ENCODE data around the gene SMIM13.

SMIM13 gene

DNA sequence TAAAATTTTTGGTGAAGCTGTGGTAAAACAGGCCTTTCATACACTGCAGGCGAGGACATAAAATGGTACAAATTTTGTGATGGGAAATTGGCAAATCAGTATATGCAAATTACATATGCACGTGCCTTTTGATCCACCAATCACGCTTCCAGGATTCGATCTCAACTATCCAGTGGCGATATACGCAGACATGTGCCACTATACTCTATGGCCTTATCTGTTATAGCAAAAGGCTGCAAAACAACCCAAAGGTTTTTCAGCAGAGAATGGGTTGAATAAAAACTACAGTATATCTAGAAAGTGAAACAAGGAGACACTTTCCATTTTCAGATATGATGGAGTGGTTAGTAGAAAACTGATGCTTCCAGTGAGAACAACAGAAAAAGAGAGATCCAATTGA lies 59.8 kb downstream of the SMIM13 start:
- DNase-seq (ENCODE audit: low read depth in 2 of 2), result no peak

DNA sequence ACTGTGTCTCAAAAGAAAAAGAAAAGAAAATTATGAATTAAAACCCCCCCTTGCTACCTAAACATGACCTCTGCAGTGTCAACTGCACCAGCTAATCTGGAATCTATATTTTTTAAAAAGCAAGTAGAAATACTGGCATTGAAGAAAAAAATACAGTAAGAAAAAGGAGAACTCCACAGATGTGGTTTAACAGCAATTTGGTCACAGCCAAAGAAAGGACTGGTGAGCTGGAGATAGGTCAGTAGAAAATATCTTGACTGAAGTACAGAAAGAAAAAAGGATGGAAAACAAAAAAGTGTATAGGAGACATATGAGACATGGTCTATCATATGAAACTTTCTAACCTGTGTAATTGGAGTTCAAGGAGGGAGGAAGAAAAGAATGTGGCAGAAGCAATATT lies 62.0 kb downstream of the SMIM13 start:
- DNase-seq (ENCODE audit: low read depth in 2 of 2), result no peak

DNA sequence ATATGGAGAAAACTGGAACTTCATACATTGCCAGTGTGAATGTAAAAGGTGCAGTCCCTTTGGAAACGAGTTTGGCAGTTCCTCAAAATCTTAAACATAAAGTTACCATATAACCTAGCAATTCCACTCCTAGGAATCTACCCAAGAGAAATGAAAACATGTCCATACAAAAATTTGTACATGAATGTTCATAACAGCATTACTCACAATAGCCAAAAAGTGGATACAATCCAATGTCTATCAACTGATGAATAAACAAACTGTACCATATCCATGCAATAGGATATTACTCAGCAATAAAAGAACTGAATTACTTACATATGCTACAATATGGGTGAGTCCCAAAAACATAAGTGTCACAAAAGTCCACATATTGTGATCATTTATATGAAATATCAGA lies 66.6 kb downstream of the SMIM13 start:
- no peak for DNase-seq (ENCODE audit: low read depth in 2 of 2)

DNA sequence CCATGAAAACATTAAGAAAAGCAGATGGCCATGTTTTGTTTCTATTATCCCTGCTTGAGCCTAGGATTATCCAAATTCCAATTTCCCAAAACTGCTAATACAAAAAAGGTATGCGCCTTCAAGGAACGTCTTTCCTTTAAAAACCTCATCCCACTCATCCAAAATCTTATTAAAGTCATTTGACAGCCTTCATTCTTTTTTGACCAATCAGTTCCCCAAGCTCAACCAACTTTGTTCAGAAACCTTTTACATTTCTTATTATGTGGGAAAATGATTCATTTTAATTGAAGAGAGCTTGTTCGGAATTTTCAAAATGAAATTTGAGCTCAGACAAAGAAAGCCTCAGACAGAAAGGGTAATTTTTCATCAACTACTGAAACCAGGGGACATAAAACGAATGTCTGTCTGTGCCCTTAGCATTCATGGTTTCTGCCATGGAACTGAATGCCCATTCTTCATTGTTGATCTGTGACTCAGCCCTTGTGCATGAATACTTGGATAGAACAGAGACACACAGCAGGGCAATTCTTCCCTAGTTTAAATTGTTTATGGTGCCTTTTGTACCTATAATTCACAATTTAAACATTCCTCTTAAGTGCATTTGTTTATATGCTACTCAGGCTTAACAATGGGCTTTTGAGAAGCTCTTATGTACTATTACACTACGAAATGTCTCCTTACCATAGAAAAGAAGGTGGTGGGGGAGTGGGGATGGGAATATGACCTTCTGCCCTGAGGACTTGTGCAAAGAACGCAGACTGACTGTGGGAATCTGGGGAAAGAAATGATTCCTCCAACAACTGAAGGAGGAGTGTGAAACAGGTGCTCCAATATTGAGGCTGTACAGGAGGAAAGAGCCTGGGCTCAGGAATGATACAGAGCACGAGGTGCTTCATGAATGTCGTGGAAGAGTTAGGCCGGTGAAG lies 67.7 kb downstream of the SMIM13 start:
- DNase-seq (ENCODE audit: low read depth in 2 of 2), result no peak

DNA sequence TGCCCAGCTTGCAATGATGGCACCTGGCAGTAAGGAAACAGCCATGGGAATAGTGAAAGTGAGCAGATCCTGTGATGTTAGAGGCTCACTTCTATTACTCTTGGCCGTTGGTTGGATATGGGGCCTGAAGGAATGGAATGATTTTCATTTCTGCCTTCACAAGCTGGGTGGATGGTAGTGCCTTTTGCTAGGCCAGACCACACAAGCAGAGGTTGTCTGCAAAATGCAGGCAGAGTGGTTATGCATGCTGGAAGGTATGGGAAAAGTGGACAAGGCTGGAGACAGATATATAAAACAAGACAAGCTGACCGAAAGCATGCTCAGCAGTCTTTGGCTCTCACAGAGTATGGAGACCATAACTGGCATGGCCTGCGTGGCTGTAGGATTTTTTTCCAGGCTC lies 68.6 kb downstream of the SMIM13 start:
- no peak for DNase-seq (ENCODE audit: low read depth in 2 of 2)

DNA sequence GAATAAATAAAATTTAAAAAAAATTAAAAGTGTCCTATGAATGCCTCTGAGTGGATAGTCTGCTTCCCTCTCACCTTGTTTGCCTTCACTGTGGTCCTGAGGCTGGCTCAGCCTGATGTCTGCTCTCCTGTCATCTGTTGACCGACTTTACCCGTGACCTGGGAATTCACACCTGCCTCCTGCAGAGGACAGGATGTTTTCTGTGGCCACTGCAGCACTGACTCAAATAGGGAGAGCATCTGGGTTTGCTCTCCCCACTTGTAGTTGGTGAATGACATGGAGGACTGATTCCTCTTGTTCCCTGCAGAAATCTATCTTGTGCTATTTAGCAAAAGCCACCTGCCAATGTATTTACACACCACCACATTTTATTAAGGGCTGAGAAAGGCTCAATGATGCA lies 70.3 kb downstream of the SMIM13 start:
- no peak for DNase-seq (ENCODE audit: low read depth in 2 of 2)

DNA sequence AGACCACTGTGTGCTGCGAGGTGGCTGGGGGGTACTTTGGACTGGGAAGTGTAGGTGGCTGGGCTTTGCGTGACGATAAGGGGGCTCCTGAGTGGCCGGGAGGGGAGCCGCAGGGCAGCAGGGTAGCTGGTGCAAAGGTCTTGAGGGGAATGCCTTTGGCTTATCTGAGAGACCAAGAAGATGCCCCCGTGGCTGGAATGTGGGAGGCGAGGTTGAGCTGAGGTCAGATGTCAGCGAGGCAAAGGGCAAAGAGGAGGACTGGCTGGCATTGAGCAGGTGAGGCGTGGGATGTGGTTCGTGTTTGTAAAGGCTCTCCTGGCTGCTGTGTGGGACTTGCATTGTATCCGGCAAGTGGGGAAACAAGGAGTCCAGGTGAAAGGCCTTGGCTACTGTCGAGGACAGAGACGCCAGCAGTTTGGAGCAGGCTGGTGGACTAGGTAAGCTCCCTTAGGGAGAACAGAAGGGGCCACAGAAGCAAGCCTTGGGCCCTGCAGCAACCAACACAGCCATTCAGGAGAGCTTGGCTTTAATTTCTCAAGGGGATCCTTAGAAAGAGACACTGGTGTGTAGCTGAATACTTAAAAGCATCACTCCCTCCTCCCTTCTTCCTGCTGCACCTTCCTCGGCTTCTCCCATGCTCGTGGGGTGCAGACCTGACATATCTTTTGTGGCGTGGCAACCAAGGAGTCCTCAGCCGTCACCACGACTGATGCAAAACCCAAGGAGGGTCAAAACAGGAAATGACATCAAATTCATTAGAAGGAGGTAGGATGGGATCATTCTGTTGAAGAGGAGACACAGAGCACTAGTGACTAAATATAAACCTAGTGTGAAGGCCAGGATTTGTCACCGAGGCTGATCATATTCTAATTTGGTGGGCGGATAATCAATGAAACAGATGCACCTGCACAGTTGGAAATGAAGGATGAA lies 71.3 kb downstream of the SMIM13 start:
- no peak for DNase-seq (ENCODE audit: low read depth in 2 of 2)

DNA sequence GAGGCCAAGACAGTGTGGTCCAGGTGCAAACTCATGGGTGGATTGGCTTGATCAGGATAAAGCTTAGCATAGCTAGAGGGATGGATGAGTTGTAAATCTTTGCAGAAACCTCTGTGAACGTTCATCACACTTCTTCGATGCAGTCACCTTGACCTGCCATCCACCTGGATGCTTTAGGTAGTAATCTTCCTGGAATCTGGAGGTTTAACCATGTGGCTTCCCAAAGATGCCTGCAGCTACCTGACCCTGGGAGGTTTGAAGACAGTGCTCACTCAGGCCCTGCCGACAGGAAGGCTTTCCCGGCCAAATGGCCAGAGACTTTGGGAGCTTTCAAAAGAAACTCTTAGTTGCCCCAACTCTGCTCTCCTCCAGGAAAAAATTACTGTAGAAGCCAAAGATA lies 73.3 kb downstream of the SMIM13 start:
- DNase-seq (ENCODE audit: low read depth in 2 of 2), result no peak

DNA sequence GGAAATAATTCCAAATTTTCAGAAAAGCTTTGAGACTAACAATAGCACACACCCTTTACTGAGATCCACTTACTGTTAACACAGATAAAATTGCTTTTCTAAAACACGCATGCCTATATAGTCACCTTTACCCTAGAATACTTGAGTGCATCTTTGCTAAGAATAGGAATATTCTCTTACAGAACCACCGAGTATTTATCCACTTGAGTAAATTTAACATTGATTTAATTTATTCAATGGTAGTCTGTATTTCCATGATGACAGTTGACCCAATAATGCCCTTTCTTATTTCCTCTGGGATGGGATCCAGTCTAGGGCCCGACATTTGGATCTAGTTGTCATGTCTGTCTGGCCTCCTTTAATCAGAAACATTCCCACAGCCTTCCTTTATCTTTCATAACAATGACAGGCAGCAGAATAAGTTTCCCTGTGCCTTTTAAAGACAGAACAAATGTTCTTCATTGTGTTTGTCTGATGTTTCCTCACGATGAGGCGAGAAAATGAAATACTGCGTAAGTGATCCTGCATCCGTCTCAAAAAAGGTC lies 74.5 kb downstream of the SMIM13 start:
- DNase-seq (ENCODE audit: low read depth in 2 of 2), result no peak

DNA sequence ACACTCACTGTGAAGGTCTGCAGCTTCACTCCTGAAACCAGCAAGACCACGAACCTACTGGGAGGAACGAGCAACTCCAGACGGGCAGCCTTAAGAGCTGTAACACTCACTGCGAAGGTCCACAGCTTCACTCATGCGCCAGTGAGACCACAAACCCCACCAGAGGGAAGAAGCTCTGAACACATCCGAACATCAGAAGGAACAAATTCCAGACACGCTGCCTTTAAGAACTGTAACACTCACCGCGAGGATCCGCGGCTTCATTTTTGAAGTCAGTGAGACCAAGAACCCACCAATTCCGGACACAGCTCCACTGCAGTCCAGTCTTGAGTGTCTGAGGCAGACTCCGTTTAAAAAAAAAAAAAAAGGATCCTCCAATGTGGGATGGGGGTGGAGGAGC lies 78.3 kb downstream of the SMIM13 start:
- no peak for DNase-seq (ENCODE audit: low read depth in 2 of 2)

DNA sequence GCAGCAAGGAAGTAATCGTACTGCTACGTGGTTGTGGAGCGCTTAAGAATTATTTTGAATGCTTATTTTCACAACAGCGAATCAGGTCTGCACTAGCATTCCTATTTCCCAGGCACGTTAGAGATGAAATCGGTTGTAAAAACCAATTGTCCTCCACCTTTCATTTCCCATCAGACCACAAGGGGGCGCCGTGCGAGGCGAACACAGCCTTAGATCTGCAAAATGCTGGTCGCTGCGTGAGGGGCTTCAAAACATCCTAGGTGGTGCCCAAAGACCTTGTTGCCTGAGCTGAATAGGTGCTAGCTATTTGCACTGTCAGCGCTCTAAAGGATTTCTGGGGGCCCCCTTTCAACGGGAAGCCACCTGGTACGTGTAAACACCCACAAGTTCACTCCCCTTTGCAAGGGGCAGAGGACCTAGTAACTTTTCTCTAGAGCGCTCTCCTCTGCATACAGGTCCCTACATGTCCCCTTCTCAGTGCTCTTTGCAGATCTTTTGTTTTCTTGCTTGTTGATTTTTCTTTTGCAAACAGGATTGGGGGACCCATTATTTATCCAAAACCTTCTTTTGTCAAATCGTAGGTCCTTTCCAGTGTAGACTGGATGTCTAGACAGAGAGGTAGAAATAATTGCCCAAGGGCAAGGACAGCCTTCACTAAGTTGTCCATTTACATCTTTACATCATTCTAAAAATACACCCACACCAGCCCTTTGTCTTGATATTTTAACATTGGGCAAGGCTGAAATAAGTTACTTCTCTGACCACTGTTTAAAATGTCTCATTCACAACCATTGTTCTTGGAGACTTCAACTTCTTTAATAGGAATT lies 79.1 kb downstream of the SMIM13 start:
- DNase-seq (ENCODE audit: low read depth in 2 of 2), result peak; percentile 27 to 71

DNA sequence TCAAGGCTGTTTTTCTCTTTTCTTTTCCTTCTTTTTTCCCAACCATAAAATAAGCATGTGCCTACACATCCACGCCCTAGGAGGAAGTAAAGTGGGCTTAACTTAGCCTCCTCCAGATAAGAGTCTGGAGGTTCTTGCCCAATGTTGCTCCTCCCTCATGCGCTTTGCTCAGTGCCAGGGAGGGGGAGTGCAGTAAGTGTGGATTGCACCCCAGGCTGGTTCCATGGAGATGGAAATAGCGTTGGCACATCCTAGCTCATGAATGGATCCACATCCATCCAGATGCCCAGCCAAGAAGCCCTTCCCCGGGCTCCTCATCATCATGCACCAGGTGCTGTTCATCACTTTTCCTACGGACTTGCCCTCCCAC lies 80.6 kb downstream of the SMIM13 start:
- no peak for DNase-seq (ENCODE audit: low read depth in 2 of 2)

DNA sequence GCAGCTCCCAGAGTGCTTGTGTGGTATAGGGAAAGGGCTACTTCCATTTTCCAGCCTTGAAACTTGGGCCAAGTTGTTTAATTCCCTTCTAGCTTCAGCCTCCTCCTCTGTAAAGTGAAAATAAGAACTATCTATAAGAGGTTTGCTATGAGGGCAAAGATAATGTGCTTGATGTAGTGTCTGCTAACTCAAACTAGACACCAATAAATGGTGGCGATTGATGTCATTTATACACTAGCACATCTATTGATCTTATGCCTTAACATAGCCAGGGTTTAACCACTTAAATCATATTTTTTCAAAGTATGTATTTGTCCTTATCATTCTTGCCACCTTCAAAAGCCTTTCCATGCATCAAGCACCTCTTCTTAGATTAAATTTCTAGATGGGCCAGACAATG lies 83.6 kb downstream of the SMIM13 start:
- no peak for DNase-seq (ENCODE audit: low read depth in 2 of 2)

DNA sequence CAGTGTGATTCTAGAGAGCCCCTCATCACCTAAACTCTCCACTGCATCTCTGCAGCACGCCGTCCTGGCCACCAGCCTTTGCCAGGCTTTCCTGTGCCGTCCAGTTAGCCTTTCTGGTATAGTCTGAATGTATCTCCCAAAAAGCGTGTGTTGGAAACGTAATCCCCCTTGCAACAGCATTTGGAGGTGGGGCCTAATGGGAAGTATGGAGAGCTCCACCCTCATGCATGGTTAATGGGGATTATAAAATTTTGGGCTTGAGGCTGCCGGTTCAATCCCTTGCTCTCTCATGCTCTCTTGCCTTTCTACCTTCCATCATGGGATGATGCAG lies 85.4 kb downstream of the SMIM13 start:
- DNase-seq (ENCODE audit: low read depth in 2 of 2), result no peak

DNA sequence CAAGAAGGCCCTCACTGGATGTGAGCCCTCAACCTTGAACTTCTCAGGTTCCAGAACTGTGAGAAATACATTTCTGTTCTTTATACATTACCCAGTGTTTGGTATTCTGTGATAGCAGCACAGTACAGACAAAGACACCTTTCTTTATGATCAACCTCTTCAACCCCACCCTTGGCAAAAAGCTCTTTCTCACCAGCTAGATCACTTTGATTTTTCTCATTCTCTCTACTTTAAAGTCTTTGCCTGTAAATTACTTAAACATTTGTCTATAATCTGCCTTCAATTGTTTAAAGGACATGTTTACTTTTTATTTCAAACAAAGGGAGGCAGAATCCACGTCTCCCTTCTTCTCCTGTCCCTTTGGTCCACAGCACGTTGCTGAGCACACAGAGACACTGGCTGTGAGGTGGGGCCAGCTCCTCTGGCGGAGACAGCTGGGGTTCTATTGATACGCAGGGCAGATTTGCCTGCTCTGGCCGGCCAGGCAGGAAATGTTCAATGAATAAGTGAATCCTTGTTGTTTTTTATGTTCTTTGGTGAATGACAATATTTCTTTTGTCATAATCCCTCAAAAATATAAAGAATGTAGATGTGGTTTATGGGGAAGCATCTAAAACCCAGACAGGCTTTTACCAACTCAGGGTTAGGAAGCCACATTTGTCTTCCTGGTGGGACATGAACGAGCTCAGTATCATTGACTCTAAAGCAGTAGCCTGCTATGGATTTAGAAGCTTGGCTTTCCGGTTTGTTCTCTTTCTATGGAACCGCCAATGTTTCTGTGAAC lies 86.0 kb downstream of the SMIM13 start:
- DNase-seq (ENCODE audit: low read depth in 2 of 2), result no peak

DNA sequence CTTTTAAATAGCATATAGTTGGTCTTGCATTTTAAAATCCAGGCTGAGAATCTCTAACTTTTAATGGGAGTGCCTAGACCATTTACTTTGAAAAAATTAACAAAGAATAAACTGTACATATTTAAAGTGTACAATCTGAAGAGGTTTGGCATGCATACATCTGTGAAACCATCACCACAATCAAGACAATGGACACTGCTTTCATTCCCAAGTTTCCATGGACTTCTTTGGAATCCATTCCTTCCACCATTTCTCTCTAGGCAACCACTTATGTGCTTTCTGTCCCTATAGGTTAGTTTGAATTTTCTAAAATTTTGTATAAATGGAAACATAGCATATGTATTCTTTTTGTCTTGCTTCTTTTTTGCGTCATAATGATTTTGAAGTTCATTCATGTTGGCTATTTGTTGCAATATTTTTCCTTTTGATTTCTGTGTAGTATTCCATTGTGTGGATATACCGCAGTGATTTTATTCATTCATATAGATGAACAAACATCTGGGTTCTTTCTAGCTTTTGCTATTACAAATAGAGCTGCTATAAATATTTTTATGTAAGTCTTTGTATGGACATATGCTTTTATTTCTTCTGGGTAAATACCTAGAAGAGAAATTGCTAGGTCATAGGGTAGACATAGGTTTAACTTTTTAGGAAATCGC lies 88.0 kb downstream of the SMIM13 start:
- no peak for DNase-seq (ENCODE audit: low read depth in 2 of 2)

DNA sequence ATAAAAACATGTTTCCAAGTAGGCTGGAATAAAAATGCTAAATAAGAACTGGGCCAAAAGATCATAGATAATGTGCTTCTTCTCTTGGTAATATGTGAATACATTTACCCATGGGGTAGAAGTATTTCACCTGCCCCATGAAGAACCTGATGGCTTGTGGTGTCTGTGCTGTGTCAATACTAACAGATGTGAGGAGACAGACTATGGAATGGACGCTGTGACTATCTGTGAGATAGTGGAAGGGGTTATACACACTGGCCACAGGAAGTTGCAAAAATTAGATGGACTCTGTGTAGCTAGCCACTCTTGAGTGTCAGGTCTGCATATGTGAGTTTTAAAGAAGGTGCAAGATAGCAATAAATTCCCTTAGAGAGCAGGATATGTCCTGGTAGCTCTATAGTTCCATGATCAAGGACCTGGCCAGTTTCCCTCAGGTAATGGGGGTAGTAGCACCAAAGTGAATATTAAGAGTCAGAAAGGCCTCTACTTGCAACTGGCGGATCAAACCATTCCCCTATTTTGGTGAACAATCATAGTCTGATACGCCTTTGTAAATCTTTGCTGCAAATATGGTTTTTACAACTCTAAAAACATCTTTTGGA lies 90.2 kb downstream of the SMIM13 start:
- no peak for DNase-seq (ENCODE audit: low read depth in 2 of 2)

DNA sequence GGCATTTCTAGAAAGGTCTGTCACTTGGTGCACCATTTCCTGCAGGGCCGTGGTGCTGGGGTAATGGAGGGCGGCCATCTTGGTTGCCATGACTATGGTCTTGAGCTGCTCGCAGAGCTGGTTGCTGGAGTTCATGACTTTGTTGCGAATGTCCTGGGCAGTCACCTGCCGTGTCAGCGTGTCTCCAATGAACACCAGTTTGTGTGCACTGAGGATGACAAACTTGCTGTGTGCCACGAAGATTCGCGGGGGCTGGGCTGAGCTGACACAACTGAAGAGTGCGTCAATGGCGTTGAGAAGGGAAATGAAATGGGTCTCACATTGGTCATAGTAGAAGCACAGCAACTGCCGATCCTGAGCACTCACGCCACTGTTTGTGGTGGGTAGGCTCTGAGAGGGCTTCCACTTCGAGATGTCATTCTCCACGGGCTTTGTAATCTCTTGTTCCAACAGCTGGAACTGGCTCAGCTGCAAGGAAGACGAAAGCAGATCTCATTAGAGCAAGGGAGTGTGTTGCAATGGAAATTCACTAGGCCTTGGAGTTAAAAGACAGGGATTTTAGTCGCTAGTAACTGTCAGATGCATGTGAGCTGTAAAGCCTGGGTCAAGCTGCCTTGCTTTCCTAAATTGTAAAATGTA lies 91.7 kb downstream of the SMIM13 start:
- no peak for DNase-seq (ENCODE audit: low read depth in 2 of 2)

DNA sequence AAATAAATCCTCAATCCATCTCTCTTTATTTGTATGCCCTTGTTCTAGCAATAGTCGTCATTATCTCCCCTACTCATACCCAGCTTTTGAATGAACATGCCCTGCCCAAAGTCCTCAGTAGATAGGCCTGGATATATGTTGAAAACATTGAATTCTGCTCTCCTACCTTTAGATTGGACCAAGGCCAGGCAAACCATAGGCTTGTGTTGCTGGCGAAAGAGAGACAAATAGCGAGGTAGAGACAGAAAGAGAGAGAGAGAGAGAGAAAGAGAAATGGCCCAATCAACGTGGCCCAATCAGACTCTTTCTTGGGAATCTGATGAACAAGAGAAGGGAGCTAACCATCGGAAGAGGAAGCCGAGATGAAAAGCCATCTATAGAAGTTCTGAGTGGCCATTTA lies 93.7 kb downstream of the SMIM13 start:
- no peak for DNase-seq (ENCODE audit: low read depth in 2 of 2)

Measured in stimulated activated CD4-positive, alpha-beta T cell treated with anti-CD3 and anti-CD28 coated beads, Interleukin-1b, Interleukin-23, amount 100 ng/mL, for 1 hour (primary cell).